ENCODE data around the gene VEGFD. TPM values are rescaled to one million over a fixed set of nuclear protein-coding genes. Genes with fewer than 3 reads are reported as not detected.

The VEGFD gene
- total and polyA plus RNA-seq, 9 of the 15 experiments (the other 6 are each of a cell fraction or from before 2014, with no cell fraction given) = 0.03 TPM; not detected in 8

DNA sequence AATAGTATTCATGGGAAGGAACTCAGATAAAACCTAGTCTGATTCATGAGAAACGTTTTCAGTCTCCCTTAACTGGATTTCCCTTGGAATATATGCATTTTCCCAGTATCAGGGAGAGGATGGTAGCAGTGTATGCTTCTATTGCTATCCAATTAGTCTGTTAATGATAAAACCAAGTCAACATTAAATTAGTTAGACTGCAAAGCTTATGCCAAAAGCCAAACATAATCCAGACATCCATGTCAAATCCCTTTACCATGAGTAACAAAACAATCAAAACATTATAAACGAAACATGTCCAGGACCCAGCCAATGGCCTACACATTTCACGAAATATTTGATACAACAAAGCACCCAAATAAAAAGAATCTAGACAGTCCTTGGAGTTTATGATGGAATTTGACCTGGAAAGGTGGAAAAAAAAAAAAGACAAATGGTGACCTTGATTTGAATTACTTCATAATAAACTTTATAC lies 34.5 kb upstream of the VEGFD start (continued):
- TF ChIP-seq, protein P1, sequence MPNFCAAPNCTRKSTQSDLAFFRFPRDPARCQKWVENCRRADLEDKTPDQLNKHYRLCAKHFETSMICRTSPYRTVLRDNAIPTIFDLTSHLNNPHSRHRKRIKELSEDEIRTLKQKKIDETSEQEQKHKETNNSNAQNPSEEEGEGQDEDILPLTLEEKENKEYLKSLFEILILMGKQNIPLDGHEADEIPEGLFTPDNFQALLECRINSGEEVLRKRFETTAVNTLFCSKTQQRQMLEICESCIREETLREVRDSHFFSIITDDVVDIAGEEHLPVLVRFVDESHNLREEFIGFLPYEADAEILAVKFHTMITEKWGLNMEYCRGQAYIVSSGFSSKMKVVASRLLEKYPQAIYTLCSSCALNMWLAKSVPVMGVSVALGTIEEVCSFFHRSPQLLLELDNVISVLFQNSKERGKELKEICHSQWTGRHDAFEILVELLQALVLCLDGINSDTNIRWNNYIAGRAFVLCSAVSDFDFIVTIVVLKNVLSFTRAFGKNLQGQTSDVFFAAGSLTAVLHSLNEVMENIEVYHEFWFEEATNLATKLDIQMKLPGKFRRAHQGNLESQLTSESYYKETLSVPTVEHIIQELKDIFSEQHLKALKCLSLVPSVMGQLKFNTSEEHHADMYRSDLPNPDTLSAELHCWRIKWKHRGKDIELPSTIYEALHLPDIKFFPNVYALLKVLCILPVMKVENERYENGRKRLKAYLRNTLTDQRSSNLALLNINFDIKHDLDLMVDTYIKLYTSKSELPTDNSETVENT (CRISPR knock-in tag; IDR thresholded peaks at IDR 0.05) = no peak
- no peak for TF ChIP-seq PRMT5 (CRISPR knock-in tag; IDR thresholded peaks at IDR 0.05)
- no peak for TF ChIP-seq MBD2 (IDR thresholded peaks at IDR 0.05; ENCODE audit: borderline replicate concordance, low read depth)
- no peak for TF ChIP-seq SLC30A9 (CRISPR knock-in tag; IDR thresholded peaks at IDR 0.05)
- TF ChIP-seq, protein P2, sequence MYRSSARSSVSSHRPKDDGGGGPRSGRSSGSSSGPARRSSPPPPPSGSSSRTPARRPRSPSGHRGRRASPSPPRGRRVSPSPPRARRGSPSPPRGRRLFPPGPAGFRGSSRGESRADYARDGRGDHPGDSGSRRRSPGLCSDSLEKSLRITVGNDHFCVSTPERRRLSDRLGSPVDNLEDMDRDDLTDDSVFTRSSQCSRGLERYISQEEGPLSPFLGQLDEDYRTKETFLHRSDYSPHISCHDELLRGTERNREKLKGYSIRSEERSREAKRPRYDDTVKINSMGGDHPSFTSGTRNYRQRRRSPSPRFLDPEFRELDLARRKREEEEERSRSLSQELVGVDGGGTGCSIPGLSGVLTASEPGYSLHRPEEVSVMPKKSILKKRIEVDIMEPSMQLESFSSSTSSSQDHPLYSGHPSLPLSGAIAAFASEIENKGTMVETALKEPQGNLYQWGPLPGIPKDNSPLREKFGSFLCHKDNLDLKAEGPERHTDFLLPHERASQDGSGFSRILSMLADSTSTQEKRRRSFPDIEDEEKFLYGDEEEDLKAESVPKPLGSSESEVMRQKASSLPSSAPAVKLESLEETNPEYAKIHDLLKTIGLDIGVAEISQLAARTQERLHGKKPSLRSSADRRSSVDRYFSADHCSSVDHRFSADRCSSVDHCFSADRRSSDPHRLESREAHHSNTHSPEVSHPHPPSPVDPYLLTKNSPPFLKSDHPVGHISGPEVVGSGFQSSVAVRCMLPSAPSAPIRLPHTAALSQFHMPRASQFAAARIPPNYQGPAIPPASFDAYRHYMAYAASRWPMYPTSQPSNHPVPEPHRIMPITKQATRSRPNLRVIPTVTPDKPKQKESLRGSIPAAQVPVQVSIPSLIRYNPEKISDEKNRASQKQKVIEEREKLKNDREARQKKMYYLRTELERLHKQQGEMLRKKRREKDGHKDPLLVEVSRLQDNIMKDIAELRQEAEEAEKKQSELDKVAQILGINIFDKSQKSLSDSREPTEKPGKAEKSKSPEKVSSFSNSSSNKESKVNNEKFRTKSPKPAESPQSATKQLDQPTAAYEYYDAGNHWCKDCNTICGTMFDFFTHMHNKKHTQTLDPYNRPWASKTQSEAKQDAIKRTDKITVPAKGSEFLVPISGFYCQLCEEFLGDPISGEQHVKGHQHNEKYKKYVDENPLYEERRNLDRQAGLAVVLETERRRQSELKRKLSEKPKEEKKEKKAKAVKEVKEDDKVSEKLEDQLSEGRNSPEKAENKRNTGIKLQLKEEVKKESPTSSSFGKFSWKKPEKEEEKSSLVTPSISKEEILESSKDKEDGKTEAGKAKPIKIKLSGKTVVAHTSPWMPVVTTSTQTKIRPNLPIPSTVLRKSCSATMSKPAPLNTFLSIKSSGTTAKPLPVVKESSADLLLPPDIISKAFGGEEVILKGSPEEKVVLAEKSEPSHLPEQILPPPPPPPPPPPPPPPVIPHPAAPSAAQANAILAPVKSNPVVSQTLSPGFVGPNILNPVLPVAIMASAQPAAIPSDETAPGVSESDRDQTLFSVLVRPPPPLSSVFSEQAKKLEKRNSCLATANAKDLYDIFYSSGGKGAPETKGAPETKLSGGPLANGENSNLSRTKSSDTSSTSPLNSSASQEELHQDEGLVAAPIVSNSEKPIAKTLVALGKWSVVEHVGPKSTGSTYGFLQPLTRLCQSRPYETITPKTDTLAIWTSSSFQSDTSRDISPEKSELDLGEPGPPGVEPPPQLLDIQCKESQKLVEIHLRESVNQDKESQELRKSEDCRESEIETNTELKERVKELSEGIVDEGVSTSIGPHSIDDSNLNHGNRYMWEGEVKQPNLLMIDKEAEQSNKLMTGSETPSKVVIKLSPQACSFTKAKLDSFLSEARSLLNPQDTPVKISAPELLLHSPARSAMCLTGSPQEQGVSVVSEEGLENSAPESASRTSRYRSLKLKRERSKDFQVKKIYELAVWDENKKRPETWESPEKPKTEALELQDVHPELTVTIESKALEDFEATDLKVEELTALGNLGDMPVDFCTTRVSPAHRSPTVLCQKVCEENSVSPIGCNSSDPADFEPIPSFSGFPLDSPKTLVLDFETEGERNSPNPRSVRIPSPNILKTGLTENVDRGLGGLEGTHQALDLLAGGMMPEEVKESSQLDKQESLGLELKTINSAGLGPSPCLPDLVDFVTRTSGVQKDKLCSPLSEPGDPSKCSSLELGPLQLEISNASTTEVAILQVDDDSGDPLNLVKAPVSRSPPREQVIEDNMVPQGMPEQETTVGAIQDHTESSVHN (IDR thresholded peaks at IDR 0.05; ENCODE audit: borderline replicate concordance in 1 of 2, low read depth in 1 of 2) = no peak
- TF ChIP-seq, protein P3, sequence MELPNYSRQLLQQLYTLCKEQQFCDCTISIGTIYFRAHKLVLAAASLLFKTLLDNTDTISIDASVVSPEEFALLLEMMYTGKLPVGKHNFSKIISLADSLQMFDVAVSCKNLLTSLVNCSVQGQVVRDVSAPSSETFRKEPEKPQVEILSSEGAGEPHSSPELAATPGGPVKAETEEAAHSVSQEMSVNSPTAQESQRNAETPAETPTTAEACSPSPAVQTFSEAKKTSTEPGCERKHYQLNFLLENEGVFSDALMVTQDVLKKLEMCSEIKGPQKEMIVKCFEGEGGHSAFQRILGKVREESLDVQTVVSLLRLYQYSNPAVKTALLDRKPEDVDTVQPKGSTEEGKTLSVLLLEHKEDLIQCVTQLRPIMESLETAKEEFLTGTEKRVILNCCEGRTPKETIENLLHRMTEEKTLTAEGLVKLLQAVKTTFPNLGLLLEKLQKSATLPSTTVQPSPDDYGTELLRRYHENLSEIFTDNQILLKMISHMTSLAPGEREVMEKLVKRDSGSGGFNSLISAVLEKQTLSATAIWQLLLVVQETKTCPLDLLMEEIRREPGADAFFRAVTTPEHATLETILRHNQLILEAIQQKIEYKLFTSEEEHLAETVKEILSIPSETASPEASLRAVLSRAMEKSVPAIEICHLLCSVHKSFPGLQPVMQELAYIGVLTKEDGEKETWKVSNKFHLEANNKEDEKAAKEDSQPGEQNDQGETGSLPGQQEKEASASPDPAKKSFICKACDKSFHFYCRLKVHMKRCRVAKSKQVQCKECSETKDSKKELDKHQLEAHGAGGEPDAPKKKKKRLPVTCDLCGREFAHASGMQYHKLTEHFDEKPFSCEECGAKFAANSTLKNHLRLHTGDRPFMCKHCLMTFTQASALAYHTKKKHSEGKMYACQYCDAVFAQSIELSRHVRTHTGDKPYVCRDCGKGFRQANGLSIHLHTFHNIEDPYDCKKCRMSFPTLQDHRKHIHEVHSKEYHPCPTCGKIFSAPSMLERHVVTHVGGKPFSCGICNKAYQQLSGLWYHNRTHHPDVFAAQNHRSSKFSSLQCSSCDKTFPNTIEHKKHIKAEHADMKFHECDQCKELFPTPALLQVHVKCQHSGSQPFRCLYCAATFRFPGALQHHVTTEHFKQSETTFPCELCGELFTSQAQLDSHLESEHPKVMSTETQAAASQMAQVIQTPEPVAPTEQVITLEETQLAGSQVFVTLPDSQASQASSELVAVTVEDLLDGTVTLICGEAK (IDR thresholded peaks at IDR 0.05) = no peak
- TF ChIP-seq, protein P3 (CRISPR knock-in tag; IDR thresholded peaks at IDR 0.05) = no peak
- TF ChIP-seq ZNF263 (CRISPR knock-in tag; IDR thresholded peaks at IDR 0.05; ENCODE audit: borderline replicate concordance) = no peak
